ENCODE measurements around the gene RELL2.

DNA sequence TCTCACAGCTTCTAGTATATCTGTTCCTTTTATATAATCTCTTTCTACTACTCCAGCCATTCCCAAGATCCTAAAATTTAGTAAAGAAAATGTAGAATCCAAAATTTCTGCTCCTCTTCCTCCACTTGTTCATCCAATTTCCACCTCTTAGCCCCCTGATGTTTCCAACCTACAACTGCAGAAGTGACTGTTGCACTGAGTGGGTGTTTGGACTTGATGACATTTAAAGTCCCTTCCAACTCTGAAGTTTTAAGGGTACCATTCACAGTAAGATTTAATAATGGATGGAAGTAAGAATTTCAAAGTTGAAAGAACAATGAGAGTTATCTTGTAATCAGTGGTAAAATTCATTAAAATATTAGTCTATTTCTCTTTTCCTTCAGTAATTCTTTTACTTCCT lies 23.5 kb upstream of the RELL2 start:
- TF ChIP-seq, protein P1, sequence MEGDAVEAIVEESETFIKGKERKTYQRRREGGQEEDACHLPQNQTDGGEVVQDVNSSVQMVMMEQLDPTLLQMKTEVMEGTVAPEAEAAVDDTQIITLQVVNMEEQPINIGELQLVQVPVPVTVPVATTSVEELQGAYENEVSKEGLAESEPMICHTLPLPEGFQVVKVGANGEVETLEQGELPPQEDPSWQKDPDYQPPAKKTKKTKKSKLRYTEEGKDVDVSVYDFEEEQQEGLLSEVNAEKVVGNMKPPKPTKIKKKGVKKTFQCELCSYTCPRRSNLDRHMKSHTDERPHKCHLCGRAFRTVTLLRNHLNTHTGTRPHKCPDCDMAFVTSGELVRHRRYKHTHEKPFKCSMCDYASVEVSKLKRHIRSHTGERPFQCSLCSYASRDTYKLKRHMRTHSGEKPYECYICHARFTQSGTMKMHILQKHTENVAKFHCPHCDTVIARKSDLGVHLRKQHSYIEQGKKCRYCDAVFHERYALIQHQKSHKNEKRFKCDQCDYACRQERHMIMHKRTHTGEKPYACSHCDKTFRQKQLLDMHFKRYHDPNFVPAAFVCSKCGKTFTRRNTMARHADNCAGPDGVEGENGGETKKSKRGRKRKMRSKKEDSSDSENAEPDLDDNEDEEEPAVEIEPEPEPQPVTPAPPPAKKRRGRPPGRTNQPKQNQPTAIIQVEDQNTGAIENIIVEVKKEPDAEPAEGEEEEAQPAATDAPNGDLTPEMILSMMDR (IDR thresholded peaks at IDR 0.05) = no peak
- no peak for TF ChIP-seq POLR2A (IDR thresholded peaks at IDR 0.05)
- no peak for TF ChIP-seq POLR2AphosphoS5 (IDR thresholded peaks at IDR 0.05)
- no peak for TF ChIP-seq EP300 (IDR thresholded peaks at IDR 0.05)
